ENCODE results near the gene WASF2.
"Not testable (repeated sequence)": the region's sequence is repeated elsewhere in the genome, so short reads cannot be mapped to it uniquely, and the experiment has no call there.

WASF2 gene

DNA sequence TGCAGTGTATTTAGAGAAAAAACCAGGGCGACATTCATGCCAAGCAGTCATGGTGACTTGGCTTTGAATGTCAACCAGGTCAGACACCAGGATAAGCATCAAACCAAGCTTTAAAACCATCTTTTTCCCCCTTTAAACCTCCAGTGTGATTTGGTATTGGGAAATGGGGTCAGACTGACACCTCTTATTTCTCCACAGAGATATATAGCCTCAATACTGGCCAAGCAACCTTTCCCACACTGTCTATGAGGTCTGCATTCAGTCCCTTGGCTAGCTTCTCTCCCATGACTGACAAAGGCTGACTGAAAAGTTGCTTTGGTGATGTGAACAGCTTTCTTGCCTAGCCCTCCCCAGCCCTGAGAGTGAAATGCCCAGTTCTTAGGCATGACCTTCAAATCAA lies 75.9 kb downstream of the WASF2 start:
- DNase-seq, result no peak

DNA sequence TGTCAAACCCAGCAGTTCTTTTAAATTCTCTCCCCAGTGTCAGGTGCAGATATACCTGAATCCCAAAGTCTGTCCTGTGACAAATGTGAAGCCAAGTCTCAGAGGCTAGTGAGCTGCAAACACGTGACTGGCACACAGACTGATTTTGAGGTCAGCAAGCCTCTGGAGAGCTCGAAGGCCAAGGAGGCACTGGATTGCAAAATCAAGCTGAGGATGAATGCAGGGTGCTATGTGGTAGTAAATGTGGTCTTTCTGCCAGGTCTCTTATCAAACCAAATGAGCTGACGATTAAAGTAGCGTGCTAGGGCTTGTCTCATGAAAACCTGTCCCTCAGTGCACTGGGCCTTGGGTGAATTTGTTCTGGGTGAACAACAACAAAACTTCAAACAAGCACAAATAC lies 77.0 kb downstream of the WASF2 start:
- no peak for DNase-seq

DNA sequence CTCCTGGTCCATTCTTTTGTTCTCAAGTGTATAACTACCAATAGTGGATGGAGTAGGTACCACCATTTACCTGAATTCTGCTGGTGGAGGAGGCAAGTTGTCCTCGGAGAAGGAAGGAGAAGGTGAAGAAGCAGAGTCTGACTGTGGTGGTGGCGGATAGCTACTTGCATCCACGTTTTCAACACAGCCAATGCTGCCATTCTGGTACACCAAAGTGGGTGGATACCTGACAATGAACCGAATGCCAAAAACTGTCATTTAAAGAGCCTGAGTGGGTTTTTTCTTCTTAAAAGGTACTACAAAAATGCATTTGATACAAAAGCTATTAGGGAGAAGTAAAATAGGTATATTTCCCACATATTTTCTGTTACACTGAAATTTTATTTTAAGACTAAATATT lies 77.5 kb downstream of the WASF2 start:
- no peak for DNase-seq

DNA sequence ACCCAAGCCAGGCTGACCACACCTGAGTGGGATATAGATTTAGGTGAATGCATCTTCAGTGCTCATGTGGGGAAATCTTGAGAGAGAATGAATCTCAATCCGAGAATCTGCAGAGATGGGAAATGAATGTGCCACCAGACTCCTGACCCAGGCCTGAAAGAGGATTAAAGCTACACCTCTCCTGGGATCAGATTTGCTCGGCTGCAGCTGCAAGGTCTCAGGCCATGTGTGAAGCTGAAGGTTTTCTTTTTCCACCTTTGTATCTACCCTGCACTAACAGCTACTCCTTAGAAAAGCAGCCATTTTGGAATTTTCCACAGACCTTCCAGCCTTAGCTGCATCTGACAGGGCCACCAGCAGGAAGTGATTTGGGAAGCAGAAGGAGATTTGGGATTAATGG lies 79.3 kb downstream of the WASF2 start:
- no peak for DNase-seq

DNA sequence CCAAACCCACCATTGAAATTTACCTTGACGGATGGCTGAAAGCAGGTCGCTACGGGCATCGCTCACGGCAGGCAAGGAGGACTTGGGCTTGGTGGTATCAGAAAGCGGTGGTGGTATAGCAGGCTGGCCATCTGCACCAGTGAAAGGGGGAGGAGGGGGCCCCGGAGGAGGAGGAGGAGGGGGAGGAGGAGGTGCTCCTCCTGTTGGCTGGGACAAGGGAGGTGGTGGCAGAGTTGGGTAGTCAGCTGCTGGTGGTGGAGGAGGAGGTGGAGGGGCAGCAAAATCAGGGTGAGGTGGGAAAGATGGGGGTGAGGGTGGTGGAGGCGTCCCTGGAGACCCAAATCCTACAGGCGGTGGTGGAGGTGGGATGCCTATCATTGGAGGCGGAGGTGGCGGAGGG lies 80.3 kb downstream of the WASF2 start:
- no peak for DNase-seq

DNA sequence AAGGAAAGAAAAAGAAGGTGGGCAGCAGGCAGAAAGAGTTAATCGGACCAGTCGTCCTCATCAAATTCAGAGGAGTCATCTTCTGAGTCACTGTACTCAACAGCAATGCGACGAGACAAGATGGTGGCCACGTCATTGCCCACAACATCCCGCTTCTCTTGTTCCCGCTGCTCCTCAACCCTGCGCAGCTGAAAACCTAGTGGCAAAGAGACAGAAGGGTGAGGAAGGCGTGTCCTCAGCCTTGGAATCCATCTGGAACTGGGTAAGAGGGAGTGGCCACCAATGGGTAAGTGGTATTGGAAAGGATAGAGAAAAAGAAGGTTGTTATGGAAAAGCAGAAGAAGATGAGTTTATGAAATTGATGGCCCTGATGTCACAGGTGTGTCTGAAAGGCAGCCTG lies 81.8 kb downstream of the WASF2 start:
- no peak for DNase-seq

DNA sequence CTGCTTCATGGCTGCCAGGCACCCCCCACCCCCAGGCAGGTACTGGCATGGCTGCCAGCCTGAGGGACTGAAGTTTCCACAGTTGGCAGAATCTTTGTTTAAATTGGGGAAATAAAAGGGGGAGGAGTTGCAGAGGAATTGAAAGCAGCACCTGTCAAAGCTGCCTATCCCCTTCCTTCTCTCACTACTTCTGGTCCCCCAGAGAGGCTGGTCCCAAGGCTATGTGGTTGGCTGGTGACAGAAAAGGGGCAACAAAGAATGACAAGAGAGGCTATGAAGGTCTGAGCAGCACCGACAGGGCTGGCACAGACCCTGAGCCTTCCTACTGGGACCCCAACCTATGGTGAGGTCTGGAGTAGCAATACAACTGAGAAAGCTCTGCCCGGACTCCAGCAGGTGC lies 83.2 kb downstream of the WASF2 start:
- not testable (repeated sequence) for DNase-seq

DNA sequence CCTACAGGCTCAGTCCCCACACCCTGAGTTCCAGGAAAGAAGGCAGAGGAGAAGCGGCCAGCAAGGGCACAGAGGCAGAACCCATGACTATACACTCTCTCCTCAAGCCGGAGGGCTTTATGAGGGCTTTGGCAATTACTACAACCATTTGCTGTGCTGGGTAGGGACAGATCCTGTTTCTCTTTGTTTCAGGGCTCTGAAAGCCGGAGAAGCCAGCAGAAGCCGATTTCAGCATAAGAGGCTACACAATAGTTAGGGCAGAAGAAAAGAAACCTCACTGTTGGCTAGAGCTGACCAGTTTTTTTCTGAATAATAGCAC lies 83.6 kb downstream of the WASF2 start:
- peak; percentile 22 for DNase-seq

DNA sequence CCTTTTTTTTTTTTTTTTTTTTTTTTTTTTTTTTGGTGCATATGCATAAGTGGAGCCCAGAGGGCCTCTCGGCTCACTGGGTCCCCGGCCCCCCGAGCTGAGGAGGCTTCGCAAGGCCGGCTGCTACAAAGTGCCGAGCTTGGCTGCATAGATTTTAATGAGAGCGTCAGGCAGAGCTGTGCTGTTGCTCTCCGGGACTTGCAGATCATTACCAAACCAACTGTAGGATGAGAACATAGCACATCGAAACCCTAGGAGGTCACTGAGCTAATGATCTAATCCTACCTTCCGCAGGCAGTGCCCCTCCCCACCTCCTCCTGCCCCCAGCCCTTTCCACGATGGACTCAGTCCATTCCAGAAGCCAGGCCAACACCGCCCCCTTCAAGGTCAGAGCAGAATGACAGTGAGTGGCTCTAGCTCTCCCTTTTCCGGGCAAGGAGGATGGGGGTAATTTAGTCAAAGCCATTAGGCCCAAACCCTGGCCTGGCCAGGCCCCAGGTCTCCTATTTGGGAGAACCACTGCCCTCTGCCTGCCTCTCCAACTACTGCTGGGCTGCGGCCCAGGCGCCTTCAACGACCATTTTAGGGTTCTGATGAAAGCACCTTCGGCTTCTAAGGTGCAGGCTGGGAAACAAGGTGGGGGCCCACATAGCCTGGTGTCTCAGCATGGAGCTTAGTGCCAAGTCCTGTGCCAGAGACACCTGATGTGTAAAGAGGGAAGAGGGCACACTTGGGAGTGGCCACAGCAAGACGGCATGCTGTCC lies 84.2 kb downstream of the WASF2 start:
- not testable (repeated sequence) for DNase-seq

DNA sequence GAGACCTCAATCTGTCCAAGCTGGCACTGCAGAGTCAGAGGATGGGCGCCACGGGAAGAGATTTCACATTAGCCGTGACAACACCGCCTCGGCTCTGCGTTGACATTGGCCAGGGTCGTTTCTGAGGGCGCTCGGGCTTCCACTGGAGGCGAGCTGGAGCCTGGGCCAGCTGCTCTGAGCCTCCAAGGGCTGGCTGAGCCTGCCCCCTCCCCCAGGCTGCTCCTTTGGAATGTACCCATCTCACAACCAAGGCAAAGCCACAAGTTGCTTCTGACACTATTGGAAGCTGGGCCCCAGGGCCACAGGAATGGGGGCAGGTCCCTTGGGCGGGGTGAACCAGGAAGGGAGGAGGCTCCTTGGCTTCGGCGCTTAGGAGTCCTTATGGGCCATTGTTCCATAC lies 84.9 kb downstream of the WASF2 start:
- DNase-seq, result no peak

DNA sequence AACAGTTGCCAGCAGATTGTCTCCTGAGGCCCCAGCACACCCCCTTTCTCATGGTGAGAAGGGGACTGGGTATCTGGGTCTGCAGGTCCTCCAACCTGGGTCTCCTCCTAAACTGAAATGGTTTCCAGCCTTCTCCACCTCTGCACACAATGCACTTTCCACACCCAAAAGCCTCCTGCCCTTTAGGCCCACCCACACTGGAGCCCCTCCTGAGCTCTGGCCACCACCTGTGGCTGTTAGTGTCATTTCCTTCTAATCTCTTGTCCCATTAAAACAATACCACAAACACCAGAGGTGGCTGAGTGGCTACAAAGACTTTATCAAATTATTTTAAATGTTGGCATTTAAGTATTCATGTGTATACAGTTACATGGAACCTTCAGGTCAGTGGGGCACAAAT lies 86.0 kb downstream of the WASF2 start:
- no peak for DNase-seq

DNA sequence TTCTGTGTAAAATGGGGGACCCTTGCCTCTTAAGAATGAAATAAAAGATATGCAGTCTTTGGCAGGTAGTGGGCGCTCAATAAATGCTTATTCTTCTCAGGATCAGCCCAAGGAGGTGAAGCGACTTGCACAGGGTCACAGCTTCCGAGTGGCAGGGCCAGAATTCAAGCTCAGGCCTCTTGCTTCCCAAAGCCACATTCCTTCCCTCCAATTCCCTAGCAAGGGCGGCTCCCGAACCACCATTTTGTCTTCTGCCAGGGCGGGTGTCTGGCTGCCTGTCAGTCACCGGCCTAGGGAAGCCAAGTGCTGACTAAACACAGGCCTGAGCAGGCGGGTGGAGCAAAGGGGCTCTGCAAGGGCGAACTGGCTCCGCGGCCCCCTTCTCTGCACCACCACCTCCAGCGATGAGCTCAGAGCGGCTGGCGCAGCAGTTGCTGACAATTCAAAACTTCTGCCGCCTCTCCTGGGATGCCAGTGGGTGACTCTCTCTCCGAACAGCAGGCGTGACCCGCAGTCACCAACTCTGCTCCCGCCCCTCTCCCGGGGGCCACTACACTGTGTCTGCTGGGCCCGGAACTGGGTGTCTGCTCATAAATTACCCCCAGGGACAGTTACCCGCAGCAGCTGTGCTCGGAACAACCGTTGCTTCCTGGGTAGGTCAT lies 86.8 kb downstream of the WASF2 start:
- DNase-seq, result no peak

DNA sequence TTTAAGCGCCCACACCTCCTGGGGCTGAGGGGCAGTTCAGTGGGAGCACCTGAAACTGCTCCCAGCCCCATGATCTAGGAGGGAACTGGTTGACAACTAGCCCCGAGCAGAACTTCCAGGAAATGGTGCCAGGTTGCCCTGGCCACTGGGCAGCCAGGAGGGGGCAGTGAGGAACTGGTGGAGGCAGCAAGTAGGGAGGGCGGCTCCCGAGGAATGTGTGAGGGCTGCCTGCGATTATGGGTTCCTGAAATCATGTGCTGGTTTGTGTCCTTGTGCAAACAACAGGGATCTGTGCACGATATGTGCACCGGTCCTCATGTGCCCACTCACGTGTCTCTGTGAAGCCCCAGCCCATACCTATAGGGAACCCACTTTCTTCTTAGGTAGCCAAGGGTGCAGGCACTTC lies 87.6 kb downstream of the WASF2 start:
- DNase-seq, result no peak

DNA sequence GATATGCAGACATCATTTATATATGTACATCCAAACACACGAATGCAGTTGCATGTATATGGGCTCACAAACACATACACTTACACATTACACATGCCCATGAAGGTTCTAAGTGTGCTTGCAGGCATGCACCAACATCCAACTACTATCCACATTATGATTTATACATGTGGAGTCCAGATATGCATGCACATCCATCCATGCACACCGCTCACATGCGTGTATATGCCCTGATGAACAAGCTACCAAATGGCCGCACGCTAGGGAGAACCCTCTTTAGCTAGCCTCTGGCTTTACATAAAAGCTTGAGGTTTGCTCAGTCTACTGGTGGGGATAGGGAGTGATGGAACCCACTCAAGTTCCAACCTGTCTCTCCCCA lies 89.0 kb downstream of the WASF2 start:
- DNase-seq, result no peak

DNA sequence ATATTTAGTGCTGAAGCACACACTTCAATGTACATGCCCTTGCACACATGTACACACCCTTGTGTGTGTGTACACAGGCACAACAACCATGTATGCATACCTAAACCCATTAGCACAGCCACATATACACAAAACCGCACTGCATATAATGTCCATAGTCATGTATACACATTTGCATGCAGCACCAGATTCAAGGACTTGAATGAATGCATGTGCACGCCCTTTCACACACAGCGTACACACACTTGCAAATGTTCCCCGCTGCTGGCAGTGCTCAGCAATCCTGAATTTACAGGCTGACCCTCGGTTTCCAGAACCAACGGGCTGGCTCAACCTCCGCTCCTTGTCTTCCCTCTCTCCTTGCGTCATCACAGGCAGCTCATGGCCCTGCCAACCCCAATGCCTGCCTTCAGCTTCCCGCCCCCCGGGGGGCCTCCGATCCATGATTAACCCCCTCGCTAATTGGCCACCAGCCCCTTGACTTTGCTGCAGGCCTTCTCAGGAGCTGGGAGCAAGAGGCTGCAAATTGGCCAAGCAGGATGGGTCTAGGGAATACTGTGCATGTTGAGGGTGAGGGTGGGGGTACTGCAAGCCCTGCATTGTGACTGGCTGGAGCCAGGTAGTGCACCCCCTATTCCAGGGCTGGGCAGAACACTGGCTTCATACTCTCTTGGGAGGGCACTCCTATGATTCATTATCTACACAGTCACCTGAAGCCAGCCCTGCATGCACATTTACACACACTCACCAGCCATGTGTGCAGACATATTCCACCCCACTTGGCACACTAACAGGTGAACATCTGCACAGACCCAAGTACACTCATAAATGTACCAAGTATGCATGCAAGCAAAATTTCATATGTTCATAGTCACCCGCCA lies 89.6 kb downstream of the WASF2 start:
- no peak for DNase-seq

DNA sequence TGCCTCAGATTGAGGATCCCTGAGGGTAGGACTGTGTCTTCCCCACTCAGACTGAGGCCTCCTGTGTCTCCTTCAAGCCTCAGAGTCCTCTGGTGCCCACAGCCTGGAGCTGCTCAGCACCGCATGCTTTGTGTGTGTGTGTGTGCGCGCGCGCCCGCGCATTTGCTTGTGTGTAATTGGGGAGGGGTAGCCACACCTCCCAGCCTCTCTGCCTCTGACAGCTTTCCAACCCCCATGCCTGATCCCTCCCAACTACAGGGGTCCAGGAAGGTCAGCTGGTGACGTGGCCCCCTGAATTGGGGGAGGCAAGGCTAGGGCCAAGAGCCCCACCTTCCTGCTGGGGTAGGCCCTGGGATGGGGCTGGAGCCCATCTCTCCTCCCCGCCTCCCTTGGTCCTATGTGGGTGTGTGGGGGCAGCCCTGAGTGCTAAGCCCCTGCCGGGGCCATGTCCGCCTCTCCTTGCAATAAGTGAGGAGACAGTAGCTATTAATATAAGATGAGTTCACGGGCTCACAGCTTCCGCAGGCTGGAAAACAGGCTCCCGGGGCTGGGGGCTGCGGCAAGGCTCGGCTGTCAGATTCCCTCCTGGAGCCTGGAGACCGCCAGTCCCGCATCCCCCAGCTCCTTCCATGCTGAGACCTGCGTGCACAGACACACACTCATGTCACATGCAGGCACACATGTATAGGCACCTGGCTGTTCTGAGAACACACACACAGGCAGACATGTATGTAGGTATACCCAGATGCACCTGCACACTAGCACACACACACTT lies 90.5 kb downstream of the WASF2 start:
- no peak for DNase-seq

DNA sequence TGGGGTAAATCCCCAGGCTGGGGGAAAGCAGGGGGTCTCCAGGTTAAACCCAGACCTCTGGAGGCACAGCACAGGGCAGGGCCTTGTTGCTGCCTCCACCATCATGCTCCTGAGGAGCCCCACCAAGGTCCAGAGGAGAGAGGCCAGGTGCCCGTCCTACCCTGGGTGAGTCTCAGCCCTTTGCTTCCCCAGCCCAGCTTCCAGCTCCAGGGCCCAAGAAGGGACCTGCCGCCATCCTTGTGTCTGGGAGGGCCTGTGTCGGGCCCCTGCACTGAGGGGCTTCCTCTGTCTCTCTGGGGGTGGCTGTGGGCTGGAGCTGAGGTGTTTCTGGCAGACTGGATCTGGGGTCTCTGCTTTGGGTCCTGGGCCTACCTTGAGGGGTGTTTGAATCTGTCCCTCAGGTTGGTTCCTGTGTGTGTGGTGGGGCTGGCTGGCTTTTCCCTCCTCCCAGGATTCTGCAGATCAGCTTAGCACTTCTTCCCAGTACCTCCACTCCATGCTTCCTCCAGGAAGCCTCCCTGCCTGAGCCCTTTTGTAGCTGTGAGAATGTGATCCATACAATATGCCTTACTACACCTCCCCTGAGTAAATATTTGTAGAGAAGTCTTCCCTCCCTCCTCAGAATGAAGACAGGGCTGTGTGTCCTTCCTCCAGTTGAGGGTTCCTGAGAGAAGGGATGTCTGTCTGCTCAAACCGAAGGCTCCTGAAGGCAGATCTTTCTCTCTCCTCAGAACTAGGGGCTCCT lies 91.4 kb downstream of the WASF2 start:
- DNase-seq, result no peak

DNA sequence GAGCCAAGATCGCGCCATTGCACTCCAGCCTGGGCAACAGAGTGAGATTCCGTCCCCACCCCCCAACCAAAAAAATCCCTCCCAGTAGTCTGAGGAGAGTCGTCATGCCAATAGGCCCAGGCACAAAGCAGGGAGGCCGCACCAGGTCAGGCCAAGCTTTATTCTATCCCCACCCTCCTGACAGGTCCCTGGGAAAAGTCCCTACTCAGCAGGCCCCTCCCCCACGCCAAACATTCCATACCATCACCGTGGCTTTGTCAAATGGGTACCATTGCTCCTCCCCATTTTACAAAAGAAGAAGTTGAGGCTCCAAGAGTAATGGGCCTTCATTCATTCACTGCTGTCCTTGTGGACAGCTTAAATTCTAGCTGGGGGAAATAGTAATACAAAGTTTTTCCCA lies 92.2 kb downstream of the WASF2 start:
- DNase-seq, result no peak

DNA sequence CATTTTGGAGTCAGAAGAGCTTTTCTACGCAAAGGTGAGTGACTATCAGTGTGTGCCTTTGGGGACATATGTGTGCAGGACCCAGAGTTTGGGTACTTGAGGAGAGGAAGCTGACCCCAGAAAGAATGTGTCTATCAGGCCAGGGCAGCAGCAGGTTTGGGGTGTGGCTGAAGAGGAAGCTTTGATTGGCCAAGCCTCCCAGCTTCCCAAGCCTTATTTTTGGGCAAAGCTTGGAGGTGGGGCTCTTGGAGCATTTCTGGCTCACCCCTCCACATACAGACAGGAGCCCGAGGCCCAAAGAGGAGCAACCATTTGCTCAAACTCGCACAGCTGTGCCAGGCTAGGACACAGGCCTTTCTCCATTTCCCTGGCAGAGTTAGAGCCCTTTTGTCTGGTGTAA lies 92.9 kb downstream of the WASF2 start:
- DNase-seq, result no peak

DNA sequence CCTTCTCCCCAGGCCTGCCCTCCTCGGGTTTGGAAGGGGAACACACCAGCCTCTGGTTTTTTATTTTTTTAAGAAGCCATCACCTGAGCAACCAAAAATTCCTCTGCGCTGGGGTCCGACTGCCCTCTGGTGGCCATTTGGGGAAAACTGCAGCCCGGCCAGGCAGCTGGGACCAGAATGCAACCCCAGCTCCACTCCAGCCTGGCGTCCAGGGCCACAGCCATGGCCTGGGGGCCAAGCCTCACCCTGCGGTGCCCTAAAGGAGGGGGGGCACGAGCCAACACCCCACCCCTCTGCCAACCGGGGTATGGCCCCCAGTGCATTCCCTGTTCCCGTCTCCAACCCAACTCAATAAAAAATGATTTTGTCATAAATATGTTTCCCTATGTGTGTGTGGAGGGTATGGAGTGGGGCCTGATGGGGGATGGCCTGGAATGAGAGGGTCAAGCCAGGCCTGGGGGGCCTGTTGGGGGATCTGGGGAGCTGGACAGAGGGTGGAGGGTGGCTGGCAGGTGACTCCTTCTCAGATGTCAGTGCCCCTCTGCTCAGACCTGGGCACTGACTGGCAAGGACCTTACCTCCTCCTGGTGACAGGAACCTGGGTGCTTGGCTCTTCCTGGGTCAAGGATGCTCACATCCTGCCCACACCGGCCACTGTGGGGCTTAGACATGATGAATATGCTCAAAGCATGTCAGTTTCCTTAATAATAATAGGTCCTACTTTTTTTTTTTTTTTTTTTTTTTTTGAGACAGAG lies 94.3 kb downstream of the WASF2 start:
- peak; percentile 61 for DNase-seq

DNA sequence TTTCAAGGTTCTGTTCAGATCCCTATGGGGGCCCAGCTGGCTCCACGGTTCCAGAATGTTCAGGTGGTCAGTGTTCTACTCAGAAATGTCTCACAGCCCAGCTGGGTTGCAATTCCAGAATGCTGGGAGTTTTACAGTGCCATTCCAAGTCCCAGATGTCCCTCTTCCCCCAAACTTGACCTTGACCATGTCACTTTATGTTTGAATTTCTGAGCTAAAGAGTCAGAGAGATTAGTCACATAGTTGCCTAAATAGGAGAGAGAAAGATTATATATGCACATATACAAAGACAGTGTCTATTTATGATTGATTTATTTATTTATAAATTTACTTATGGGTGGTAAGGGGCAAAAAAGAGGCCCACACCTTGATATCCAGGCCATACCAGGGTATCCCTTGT lies 95.0 kb downstream of the WASF2 start:
- no peak for DNase-seq

DNA sequence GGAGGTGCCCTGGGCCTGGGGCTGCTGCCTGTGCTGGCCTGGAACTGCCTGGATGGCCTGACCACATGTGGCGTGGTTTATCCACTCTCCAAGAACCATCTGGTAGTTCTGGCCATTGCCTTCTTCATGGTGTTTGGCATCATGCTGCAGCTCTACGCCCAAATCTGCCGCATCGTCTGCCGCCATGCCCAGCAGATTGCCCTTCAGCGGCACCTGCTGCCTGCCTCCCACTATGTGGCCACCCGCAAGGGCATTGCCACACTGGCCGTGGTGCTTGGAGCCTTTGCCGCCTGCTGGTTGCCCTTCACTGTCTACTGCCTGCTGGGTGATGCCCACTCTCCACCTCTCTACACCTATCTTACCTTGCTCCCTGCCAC lies 95.7 kb downstream of the WASF2 start:
- no peak for DNase-seq

All from NCI-H1092 treated with DMSO at 0.1 percent for 48 hours (cell line).